Spleen (tissue), 7 donors: Measurements from ENCODE around the gene ABI3BP.

Experiments
- CTCF ChIP-seq, 11 experiments: fragments of 200-600 bp in 7 of 11; fragments of 450-650 bp in 4 of 11; sonication (generic) in 4 of 11; IDR thresholded peaks in 8 of 11; conservative IDR thresholded peaks in 3 of 11; 1 replicate in 7 of 11; 2 replicates in 4 of 11; pipeline versions ENCODE4 v1.4.0 to v1.8.0; 2016 to 2021; ENCODE audit warnings: antibody characterized with exemption in 11 of 11, inconsistent platforms in 4 of 11, mild to moderate bottlenecking in 1 of 11
- POLR2A ChIP-seq, 3 donors: fragments of 450-650 bp; IDR thresholded peaks; one replicate each; pipeline ENCODE4 v1.5.1; 2017; ENCODE audit warnings: antibody characterized with exemption in 3 of 3, mild to moderate bottlenecking in 1 of 3
- donor health status: DM: no; HTN: no; CAD: no; lungs with moderate emphysema.
- donor health status: DM: no; HTN: no; CAD: no.
- donor health status: DM: no; HTN: no; CAD: no.

- TF ChIP-seq POLR2A (IDR thresholded peaks at IDR 0.05) = no peak
- no peak for TF ChIP-seq CTCF (IDR thresholded peaks at IDR 0.05 in 8 of 11, conservative IDR thresholded peaks at IDR 0.05 in 3 of 11)
These were observed 248.6 kb downstream of the ABI3BP start for GRCh38 chr3:100744671-100745070.
